PC-3 (cell line): ENCODE results near the gene MTTP. TPM values are rescaled to one million over a fixed set of nuclear protein-coding genes. Genes with fewer than 3 reads are reported as not detected.

Experiments used
- ATAC-seq: fragments of 200-7000 bp; cut with Tn5 transposase; 2 replicates; pipeline ENCODE4 v1.9.1; 2020; ENCODE audit warnings: mild to moderate bottlenecking, moderate library complexity
- BruUV-seq: library from RNA; stranded (reverse); fragments of 400-500 nt; replicated peaks from 2 replicates; lab custom pipeline; 2021; lab: Mats Ljungman, UMichigan
- CTCF ChIA-PET: fragments of 300-600 bp; sonication (Branson Sonifier 250); formaldehyde crosslinking; loops from one replicate; lab custom pipeline; 2022; ENCODE audit warnings: antibody characterized with exemption; lab: Charles Lee
- POLR2A ChIA-PET: fragments of 300-600 bp; sonication (Branson Sonifier 250); formaldehyde crosslinking; loops from one replicate; lab custom pipeline; 2022; ENCODE audit warnings: antibody characterized with exemption; ENCODE audit not compliant: unreplicated experiment; lab: Charles Lee
- DNase-seq: peaks from one replicate; pipeline ENCODE4 v3.0.0-alpha.2; 2015
- H2AFZ ChIP-seq: fragments of 300-600 bp; sonication (generic); 2 replicates; pipeline ENCODE4 v1.6.0; 2016; ENCODE audit warnings: antibody characterized with exemption, low read length
- H3F3A ChIP-seq: fragments of 300-600 bp; sonication (generic); one replicate; pipeline ENCODE4 v1.6.0; 2017; ENCODE audit warnings: antibody characterized with exemption, low read length, control low read depth, mild to moderate bottlenecking; ENCODE audit not compliant: unreplicated experiment
- H3K27ac ChIP-seq: fragments of 300-600 bp; sonication (generic); 2 replicates; pipeline ENCODE4 v1.5.1; 2016; ENCODE audit warnings: mild to moderate bottlenecking, low read length
- H3K27me3 ChIP-seq: fragments of 300-600 bp; sonication (generic); 2 replicates; pipeline ENCODE4 v1.6.1; 2016; ENCODE audit warnings: low read length, mixed read lengths
- H3K36me3 ChIP-seq: fragments of 300-600 bp; sonication (generic); 2 replicates; pipeline ENCODE4 v1.6.1; 2016; ENCODE audit warnings: low read depth, mixed run types, low read length, mixed read lengths
- H3K4me1 ChIP-seq: fragments of 300-600 bp; sonication (generic); 2 replicates; pipeline ENCODE4 v1.5.1; 2016; ENCODE audit warnings: low read length; ENCODE audit not compliant: insufficient read depth
- H3K4me2 ChIP-seq: fragments of 300-600 bp; sonication (generic); 2 replicates; pipeline ENCODE4 v1.6.0; 2016; ENCODE audit warnings: low read length
- H3K4me3 ChIP-seq: fragments of 300-600 bp; sonication (generic); 2 replicates; pipeline ENCODE4 v1.5.1; 2016; ENCODE audit warnings: mild to moderate bottlenecking, low read length, mixed read lengths
- H3K79me2 ChIP-seq: fragments of 300-600 bp; sonication (generic); 2 replicates; pipeline ENCODE4 v1.6.1; 2017; ENCODE audit warnings: low read length, mixed read lengths
- H3K9ac ChIP-seq: fragments of 300-600 bp; sonication (generic); 2 replicates; pipeline ENCODE4 v1.6.0; 2016; ENCODE audit warnings: mild to moderate bottlenecking, low read length
- H3K9me2 ChIP-seq: fragments of 300-600 bp; sonication (generic); replicated peaks from 2 replicates; pipeline ENCODE4 v1.6.1; 2016; ENCODE audit warnings: mixed run types, low read length, mixed read lengths
- H3K9me3 ChIP-seq: fragments of 300-600 bp; sonication (generic); 2 replicates; pipeline ENCODE4 v1.6.1; 2016; ENCODE audit warnings: low read length, mixed read lengths
- H4K20me1 ChIP-seq: fragments of 300-600 bp; sonication (generic); 2 replicates; pipeline ENCODE4 v1.6.1; 2016; ENCODE audit warnings: low read length, mixed read lengths
- EZH2 ChIP-seq: fragments of 300-600 bp; sonication (generic); IDR thresholded peaks from one replicate; pipeline ENCODE4 v1.6.1; 2017; ENCODE audit warnings: antibody characterized with exemption, mild to moderate bottlenecking, low read length; ENCODE audit not compliant: unreplicated experiment
- EZH2phosphoT487 ChIP-seq: fragments of 300-600 bp; sonication (generic); IDR thresholded peaks from 2 replicates; pipeline ENCODE4 v1.6.1; 2018; ENCODE audit warnings: mild to moderate bottlenecking, antibody characterized with exemption, low read length, borderline replicate concordance
- intact Hi-C: fragments of 100-400 bp; cut with micrococcal nuclease; formaldehyde crosslinking; loops from 2 replicates; pipeline ENCODE4 v1.9.0; 2023
- total RNA-seq: library from RNA; depleted of rRNA; stranded (reverse); fragments of >200 nt; gene quantifications from 2 replicates; pipeline ENCODE4 v1.2.3, GENCODE V29; 2014
- TF ChIP-seq, protein P1 (sequence below): fragments of 300-600 bp; sonication (generic); conservative IDR thresholded peaks from 2 replicates; pipeline ENCODE4 v1.5.1; 2017; ENCODE audit warnings: antibody characterized with exemption, low read depth, mild to moderate bottlenecking, low read length

Gene MTTP
- total RNA-seq, 1 experiment from 2014 or later = 0.33 TPM

DNA sequence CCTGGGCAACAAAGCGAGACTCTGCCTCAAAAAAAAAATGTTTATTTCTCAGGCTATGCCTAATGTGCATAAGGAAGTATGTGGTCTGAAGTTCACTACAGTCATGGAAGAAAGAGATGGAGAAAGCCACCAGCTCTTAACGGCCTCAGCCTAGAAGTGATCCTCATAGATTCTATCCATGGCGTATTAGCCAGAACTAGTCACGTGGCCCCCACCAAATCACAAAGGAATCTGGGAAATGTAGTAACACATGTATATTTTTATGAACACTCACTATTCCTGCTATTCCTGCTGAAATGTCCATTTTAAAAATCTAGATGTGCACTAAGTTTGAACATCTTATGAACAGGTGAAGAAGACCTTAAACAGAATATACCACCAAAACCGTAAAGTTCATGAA, 33.8 kb downstream of the MTTP start:
- Histone ChIP-seq H3K79me2 (no peaks in the 10 kb centered on the region), H2AFZ (no peak overlapping the region), H3K27ac (no peak overlapping the region), H3K36me3 (no peaks in the 10 kb centered on the region), H3K27me3 (no peaks in the 10 kb centered on the region), H4K20me1 (no peaks in the 10 kb centered on the region), H3K9me3 (no peaks in the 10 kb centered on the region), H3K9me2 (no peaks in the 10 kb centered on the region), H3K4me1 (no peaks in the 10 kb centered on the region), H3K9ac (no peak overlapping the region), H3F3A (no peaks in the 10 kb centered on the region), H3K4me2 (no peak overlapping the region), H3K4me3 (no peak overlapping the region)
- BruUV-seq = no TSS peak
- DNase-seq (no peak), ATAC-seq (no peak)
- ChIA-PET CTCF (no interaction called here), POLR2A (no interaction called here)
- TF ChIP-seq EZH2 = no peak
- no peak for TF ChIP-seq EZH2phosphoT487
- TF ChIP-seq, protein P1, sequence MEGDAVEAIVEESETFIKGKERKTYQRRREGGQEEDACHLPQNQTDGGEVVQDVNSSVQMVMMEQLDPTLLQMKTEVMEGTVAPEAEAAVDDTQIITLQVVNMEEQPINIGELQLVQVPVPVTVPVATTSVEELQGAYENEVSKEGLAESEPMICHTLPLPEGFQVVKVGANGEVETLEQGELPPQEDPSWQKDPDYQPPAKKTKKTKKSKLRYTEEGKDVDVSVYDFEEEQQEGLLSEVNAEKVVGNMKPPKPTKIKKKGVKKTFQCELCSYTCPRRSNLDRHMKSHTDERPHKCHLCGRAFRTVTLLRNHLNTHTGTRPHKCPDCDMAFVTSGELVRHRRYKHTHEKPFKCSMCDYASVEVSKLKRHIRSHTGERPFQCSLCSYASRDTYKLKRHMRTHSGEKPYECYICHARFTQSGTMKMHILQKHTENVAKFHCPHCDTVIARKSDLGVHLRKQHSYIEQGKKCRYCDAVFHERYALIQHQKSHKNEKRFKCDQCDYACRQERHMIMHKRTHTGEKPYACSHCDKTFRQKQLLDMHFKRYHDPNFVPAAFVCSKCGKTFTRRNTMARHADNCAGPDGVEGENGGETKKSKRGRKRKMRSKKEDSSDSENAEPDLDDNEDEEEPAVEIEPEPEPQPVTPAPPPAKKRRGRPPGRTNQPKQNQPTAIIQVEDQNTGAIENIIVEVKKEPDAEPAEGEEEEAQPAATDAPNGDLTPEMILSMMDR = no peak
- intact Hi-C loops = no loop called here

DNA sequence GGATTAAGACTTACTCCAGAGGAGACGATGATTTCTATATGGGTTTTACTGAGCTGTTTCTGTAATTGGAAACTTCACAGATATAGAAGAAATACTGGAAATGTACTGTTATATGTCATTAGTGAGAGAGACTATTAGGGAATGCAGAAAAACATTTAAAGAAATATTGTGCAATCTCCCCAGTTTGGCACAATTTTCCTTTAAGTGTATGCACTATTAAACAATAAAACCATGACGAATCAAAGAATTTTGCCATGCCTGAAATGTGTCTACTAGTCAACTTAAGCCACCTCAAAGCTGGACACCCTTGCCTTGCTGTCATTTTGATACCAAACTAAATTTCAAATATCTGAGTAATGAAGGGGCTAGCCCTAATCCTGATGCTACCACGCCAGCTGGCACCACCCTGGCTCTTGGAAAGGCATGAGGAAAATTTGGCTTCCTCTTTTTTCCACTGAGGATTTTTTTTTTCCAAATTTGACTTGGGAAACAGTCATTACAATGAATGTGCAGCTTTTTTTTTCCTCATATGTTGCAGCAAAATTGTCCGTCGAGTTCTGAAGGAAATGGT, 36.1 kb downstream of the MTTP start:
- no peak overlapping the region for H3K4me3 ChIP-seq
- intact Hi-C loops = no loop called here
- no peaks in the 10 kb centered on the region for H3K79me2 ChIP-seq
- H2AFZ ChIP-seq = no peak overlapping the region
- H3K4me2 ChIP-seq = no peak overlapping the region
- DNase-seq (peak; percentile 19), ATAC-seq (no peak)
- POLR2A ChIA-PET = no interaction called here
- H3K27ac ChIP-seq = no peak overlapping the region
- TF ChIP-seq EZH2 = no peak
- TF ChIP-seq EZH2phosphoT487 = no peak
- TF ChIP-seq, protein P1 = no peak
- CTCF ChIA-PET = no interaction called here
- no peaks in the 10 kb centered on the region for H4K20me1 ChIP-seq
- no peaks in the 10 kb centered on the region for H3K36me3 ChIP-seq
- H3F3A ChIP-seq = no peaks in the 10 kb centered on the region
- no TSS peak for BruUV-seq
- no peaks in the 10 kb centered on the region for H3K9me3 ChIP-seq
- no peak overlapping the region for H3K9ac ChIP-seq
- no peaks in the 10 kb centered on the region for H3K9me2 ChIP-seq
- no peaks in the 10 kb centered on the region for H3K4me1 ChIP-seq
- H3K27me3 ChIP-seq = no peaks in the 10 kb centered on the region

DNA sequence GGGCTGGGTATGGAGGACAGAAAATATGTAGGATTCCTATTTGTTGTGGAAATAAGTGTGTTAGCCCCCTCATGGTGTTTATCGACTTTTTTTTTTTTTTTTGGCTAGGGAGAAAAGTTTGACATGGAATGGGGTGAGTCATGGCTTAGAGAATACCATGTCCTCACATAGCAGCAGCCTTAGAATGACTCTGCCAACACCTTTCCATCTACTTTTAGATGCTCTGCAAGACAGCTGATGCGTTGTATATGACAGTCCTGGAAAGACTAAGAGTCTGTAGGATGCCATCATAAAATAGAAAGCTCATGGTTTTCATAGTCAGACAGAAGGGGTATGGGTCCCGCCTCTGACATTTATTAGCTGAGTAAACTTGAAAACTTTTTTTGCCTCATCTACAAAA, 37.7 kb downstream of the MTTP start:
- Histone ChIP-seq H3F3A (no peaks in the 10 kb centered on the region), H3K9ac (no peak overlapping the region), H3K27me3 (no peaks in the 10 kb centered on the region), H3K4me2 (no peak overlapping the region), H3K9me3 (no peaks in the 10 kb centered on the region), H4K20me1 (no peaks in the 10 kb centered on the region), H2AFZ (no peak overlapping the region), H3K4me1 (no peaks in the 10 kb centered on the region), H3K36me3 (no peaks in the 10 kb centered on the region), H3K79me2 (no peaks in the 10 kb centered on the region), H3K4me3 (no peak overlapping the region), H3K27ac (no peak overlapping the region), H3K9me2 (no peaks in the 10 kb centered on the region)
- no TSS peak for BruUV-seq
- POLR2A ChIA-PET = no interaction called here
- DNase-seq = no peak
- intact Hi-C loops = no loop called here
- CTCF ChIA-PET = no interaction called here
- TF ChIP-seq, protein P1 = no peak
- TF ChIP-seq EZH2phosphoT487 (no peak), EZH2 (no peak)
- no peak for ATAC-seq
